Measurements from ENCODE around the gene SYT10.
"Not testable (repeated sequence)": the region's sequence is repeated elsewhere in the genome, so short reads cannot be mapped to it uniquely, and the experiment has no call there.

SYT10 gene

DNA sequence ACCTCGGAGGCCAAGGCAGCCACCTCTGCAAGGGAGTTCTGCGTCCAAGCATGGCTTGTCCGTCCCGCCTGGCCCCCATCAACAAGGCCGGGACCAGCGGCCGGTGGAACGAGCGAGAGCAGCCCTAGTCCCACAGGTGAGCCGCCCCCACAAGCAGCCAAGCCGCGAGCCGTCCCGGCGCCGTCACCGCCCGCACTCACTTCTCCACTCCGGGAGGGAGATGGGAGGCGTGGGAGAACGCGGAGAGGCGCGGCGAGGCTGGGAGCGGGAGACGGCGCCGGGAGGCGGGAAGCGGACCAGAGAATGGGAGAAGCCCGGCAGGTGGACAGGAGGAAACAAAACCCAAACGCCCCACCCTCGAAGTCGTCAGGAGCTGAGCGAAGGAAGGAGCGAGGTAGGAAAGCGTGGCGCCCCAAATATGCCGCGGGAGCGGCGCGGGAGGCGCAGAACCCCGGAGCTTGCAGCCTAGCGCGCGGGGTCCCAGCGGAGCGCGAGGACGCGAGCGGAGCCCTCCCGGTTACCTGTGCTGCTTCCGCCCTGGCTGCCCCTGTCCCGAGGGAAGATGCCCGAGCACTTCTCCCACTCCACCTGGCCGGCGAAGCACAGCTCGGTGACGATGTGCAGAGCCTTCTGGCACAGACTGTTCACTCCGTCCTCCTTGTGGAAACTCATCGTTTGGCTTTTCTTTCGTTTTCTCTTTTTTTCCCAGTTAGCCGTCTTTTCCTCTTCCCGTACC lies 600 bp downstream of the SYT10 start:
- DNase-seq (ENCODE audit: low read depth, low spot score): no peak
- H3K27ac ChIP-seq (ENCODE audit: low read length): no peak overlapping the region
- no CpG with 5 or more reads among the region's 68 CpGs for WGBS (ENCODE audit: insufficient coverage, insufficient read length)
- H3K4me3 ChIP-seq (ENCODE audit: low read length): peak overlapping the region; percentile 56
- no peaks in the 10 kb centered on the region for H3K36me3 ChIP-seq (ENCODE audit: control insufficient read depth, insufficient read depth, low read length)
- peaks cover 11% of the 10 kb centered on the region; the same call in 1 of the 2 replicates for H3K27me3 ChIP-seq (ENCODE audit: control insufficient read depth, insufficient read depth, low read length)
- H3K9me3 ChIP-seq (ENCODE audit: control insufficient read depth, insufficient read depth, low read length): no peaks in the 10 kb centered on the region
- no peaks in the 10 kb centered on the region for H3K4me1 ChIP-seq (ENCODE audit: control insufficient read depth, insufficient read depth, low read length)

DNA sequence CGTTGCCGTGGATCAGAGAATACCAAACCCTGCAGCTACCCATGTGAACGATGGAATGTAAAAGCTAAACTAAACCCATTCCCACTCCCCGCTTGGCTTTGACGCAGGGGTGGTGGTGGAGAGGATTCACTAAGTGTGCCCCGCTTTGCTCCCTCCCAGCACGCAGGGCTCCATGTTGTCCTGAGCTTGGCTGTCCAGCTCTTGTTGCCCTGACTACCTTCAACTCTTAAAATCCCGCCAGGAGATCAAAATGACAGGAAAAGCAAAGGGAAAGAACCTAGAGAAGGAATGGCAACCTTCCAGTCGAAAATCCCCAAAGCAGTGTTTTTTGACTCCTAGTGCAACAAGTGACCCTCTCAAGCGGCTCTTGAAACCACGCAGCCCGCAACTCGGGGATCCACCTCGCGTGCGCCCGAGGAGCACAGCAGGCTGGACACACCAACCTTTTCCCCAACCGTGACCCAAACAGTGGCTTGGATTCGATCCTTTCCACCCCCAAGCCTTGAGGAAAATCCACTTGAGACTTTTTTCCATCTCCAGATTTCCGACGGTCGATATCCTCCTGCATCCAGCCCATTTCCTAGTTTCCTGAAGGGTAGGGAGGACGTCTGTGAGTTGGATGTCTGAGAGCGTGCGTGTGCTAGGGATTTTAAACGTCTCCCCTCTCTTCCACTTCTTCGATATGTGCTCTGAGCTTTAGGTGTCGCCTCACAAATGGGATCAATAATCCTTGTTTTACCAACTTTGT lies 1.4 kb downstream of the SYT10 start:
- no peaks in the 10 kb centered on the region for H3K4me1 ChIP-seq (ENCODE audit: control insufficient read depth, insufficient read depth, low read length)
- DNase-seq (ENCODE audit: low read depth, low spot score): no peak
- H3K4me3 ChIP-seq (ENCODE audit: low read length): peak overlapping the region; percentile 56; the same call in 1 of the 2 replicates
- H3K36me3 ChIP-seq (ENCODE audit: control insufficient read depth, insufficient read depth, low read length): no peaks in the 10 kb centered on the region
- H3K27ac ChIP-seq (ENCODE audit: low read length): no peak overlapping the region
- no CpG with 5 or more reads among the region's 28 CpGs for WGBS (ENCODE audit: insufficient coverage, insufficient read length)
- no peaks in the 10 kb centered on the region for H3K9me3 ChIP-seq (ENCODE audit: control insufficient read depth, insufficient read depth, low read length)
- H3K27me3 ChIP-seq (ENCODE audit: control insufficient read depth, insufficient read depth, low read length): peaks cover 11% of the 10 kb centered on the region; the same call in 1 of the 2 replicates

DNA sequence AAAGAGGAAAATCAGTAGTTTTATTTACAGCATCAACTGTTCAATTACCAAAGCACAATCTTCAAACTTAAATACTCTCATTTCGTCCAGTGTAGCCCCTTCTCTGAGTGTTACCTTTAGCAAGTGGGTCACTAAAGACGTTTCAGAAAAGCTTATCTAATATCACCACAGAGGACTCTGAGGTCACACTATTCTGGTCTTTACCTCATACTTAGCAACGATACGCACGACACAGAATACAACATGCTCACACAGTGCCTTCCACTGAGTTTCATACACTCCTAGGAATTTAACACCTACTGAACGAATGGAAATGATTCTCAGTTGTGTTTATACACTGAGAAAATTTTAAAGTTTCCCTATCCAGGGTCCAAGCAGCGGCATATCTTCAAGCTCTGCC lies 2.0 kb downstream of the SYT10 start:
- no peak overlapping the region for H3K4me3 ChIP-seq (ENCODE audit: low read length)
- peaks cover 11% of the 10 kb centered on the region; the same call in 1 of the 2 replicates for H3K27me3 ChIP-seq (ENCODE audit: control insufficient read depth, insufficient read depth, low read length)
- H3K36me3 ChIP-seq (ENCODE audit: control insufficient read depth, insufficient read depth, low read length): no peaks in the 10 kb centered on the region
- H3K9me3 ChIP-seq (ENCODE audit: control insufficient read depth, insufficient read depth, low read length): no peaks in the 10 kb centered on the region
- no peaks in the 10 kb centered on the region for H3K4me1 ChIP-seq (ENCODE audit: control insufficient read depth, insufficient read depth, low read length)
- no peak overlapping the region for H3K27ac ChIP-seq (ENCODE audit: low read length)
- no CpG with 5 or more reads among the region's 7 CpGs for WGBS (ENCODE audit: insufficient coverage, insufficient read length)
- DNase-seq (ENCODE audit: low read depth, low spot score): no peak

DNA sequence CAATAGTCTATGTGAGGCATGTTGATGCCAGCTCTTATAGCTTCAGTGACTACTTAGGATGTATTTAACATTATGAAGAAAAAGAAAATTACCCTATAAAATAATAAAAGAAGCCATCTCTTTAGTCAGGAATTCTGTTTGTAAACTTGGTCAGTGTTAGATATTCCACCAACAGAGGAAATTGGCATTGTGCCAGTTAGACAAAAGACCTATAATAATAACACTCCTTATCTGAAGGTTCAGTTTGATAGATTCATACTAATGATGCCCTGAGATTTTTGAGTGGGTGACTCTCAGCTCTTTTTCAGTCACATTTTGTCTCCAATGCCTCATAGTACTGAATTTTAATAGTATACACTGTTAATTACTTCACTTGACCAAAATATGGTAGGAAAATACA lies 6.6 kb downstream of the SYT10 start:
- H3K9me3 ChIP-seq (ENCODE audit: control insufficient read depth, insufficient read depth, low read length): no peaks in the 10 kb centered on the region
- H3K36me3 ChIP-seq (ENCODE audit: control insufficient read depth, insufficient read depth, low read length): no peaks in the 10 kb centered on the region
- DNase-seq (ENCODE audit: low read depth, low spot score): no peak
- H3K27ac ChIP-seq (ENCODE audit: low read length): no peak overlapping the region
- no peaks in the 10 kb centered on the region for H3K4me1 ChIP-seq (ENCODE audit: control insufficient read depth, insufficient read depth, low read length)
- no peak overlapping the region for H3K4me3 ChIP-seq (ENCODE audit: low read length)
- H3K27me3 ChIP-seq (ENCODE audit: control insufficient read depth, insufficient read depth, low read length): peaks cover 2% of the 10 kb centered on the region; the same call in 1 of the 2 replicates

DNA sequence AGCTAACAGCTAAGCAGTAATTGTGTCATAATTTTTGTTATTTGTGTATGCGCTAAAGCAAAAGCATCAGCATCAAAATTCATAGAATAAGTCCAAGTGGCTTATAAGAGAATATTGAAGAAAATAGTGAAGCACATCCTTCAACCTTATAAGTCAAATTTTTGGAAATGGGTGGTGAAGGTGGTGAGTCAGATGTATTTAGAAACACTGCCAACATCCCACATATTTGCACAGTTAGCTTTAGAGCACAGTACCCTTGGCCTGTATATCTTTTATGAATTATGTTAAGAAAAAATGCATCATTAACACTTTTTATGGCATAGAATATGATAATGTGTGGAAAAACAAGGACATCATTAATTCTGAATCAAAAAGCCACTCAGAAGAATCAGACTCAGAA lies 8.0 kb downstream of the SYT10 start:
- no peak for DNase-seq (ENCODE audit: low read depth, low spot score)
- no CpG with 5 or more reads among the region's 1 CpG for WGBS (ENCODE audit: insufficient coverage, insufficient read length)
- H3K27ac ChIP-seq (ENCODE audit: low read length): no peak overlapping the region
- no peaks in the 10 kb centered on the region for H3K27me3 ChIP-seq (ENCODE audit: control insufficient read depth, insufficient read depth, low read length)
- H3K9me3 ChIP-seq (ENCODE audit: control insufficient read depth, insufficient read depth, low read length): no peaks in the 10 kb centered on the region
- no peaks in the 10 kb centered on the region for H3K4me1 ChIP-seq (ENCODE audit: control insufficient read depth, insufficient read depth, low read length)
- no peaks in the 10 kb centered on the region for H3K36me3 ChIP-seq (ENCODE audit: control insufficient read depth, insufficient read depth, low read length)
- H3K4me3 ChIP-seq (ENCODE audit: low read length): no peak overlapping the region

DNA sequence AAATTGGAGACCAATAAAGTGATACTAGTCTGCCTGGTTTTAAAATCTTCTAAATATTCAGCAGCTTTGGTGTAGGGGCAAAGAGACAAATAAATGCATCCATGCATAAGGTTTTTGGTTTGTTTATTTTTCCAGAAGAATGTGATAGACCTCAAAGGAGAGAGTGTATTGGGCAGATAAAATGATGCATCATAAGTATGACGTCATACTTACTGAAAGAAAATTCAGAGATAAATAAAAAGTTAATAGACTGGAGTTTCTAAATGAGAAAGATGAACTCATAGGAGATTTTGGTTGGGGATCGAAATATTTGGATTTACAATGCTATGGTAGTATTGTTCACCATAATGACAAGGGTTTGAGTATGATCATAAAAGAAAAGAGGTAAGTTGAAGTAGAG lies 10.2 kb downstream of the SYT10 start:
- Histone ChIP-seq H3K9me3 (ENCODE audit: control insufficient read depth, insufficient read depth, low read length) (no peaks in the 10 kb centered on the region), H3K4me1 (ENCODE audit: control insufficient read depth, insufficient read depth, low read length) (no peaks in the 10 kb centered on the region), H3K4me3 (ENCODE audit: low read length) (no peak overlapping the region), H3K27me3 (ENCODE audit: control insufficient read depth, insufficient read depth, low read length) (no peaks in the 10 kb centered on the region), H3K27ac (ENCODE audit: low read length) (no peak overlapping the region), H3K36me3 (ENCODE audit: control insufficient read depth, insufficient read depth, low read length) (no peaks in the 10 kb centered on the region)
- DNase-seq (ENCODE audit: low read depth, low spot score): no peak
- WGBS (ENCODE audit: insufficient coverage, insufficient read length): 100% methylated on average over 1 of the region's 2 CpGs

DNA sequence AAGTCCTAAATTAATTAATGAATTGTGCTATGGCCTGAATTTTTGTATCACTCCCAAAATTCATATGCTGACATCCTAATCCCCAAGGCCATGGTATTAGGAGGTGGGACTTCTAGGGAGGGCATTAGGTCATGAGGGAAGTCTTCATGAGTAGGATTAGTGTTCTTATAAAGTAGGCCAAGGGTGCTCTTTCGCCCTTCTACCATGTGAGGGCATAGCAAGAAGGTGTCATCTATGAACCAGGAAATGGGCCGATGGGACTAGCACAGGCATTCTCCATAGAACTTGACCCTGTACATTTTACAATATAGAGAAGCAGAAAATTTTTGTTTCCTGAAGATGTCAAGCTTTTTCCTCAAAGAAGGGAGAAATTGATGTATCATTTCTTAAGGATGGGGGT lies 12.5 kb downstream of the SYT10 start:
- Histone ChIP-seq H3K9me3 (ENCODE audit: control insufficient read depth, insufficient read depth, low read length) (no peaks in the 10 kb centered on the region), H3K27me3 (ENCODE audit: control insufficient read depth, insufficient read depth, low read length) (no peaks in the 10 kb centered on the region), H3K36me3 (ENCODE audit: control insufficient read depth, insufficient read depth, low read length) (no peaks in the 10 kb centered on the region), H3K4me1 (ENCODE audit: control insufficient read depth, insufficient read depth, low read length) (no peaks in the 10 kb centered on the region), H3K4me3 (ENCODE audit: low read length) (no peak overlapping the region), H3K27ac (ENCODE audit: low read length) (no peak overlapping the region)
- no peak for DNase-seq (ENCODE audit: low read depth, low spot score)
- WGBS (ENCODE audit: insufficient coverage, insufficient read length): no CpG with 5 or more reads among the region's 2 CpGs

DNA sequence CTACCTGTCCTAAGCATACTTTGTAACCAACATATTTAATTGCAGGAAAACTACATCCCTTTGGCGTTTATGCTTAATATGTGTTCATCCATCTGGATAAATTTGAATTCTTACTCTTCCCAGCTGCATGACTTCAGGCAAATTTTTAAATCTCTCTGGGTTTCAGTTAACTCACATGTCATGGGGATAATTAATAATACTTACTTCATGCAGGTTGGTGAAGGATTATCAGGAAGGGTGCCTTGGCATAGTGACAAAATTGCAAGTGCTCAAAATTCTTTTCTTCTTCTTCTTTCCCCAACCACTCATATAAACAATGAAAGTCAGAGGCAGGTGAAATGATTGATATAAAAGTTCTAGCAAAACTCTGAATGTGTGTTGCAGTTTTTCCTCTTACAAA lies 15.9 kb downstream of the SYT10 start:
- H3K36me3 ChIP-seq (ENCODE audit: control insufficient read depth, insufficient read depth, low read length): no peaks in the 10 kb centered on the region
- no peaks in the 10 kb centered on the region for H3K27me3 ChIP-seq (ENCODE audit: control insufficient read depth, insufficient read depth, low read length)
- DNase-seq (ENCODE audit: low read depth, low spot score): no peak
- no peaks in the 10 kb centered on the region for H3K4me1 ChIP-seq (ENCODE audit: control insufficient read depth, insufficient read depth, low read length)
- no peak overlapping the region for H3K4me3 ChIP-seq (ENCODE audit: low read length)
- whole genome bisulfite sequencing (ENCODE audit: insufficient coverage, insufficient read length): no CpG with 5 or more reads among the region's 1 CpG
- H3K27ac ChIP-seq (ENCODE audit: low read length): no peak overlapping the region
- H3K9me3 ChIP-seq (ENCODE audit: control insufficient read depth, insufficient read depth, low read length): no peaks in the 10 kb centered on the region

DNA sequence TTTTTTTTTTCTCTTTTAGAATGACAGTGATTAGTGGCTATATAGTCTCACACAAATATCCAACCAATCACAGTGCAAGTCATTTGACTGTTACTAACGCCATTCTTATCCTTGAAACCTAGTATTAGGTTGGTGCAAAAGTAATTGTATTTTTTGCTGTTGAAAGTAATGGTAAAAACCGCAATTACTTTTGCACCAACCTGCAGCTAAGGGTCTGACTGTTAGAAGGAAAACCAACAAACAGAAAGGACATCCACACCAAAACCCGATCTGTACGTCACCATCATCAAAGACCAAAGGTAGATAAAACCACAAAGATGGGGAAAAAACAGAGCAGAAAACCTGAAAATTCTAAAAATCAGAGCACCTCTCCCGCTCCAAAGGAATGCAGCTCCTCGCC lies 27.2 kb downstream of the SYT10 start:
- H3K27ac ChIP-seq (ENCODE audit: low read length); H3K36me3 ChIP-seq (ENCODE audit: control insufficient read depth, insufficient read depth, low read length); H3K4me1 ChIP-seq (ENCODE audit: control insufficient read depth, insufficient read depth, low read length); H3K27me3 ChIP-seq (ENCODE audit: control insufficient read depth, insufficient read depth, low read length); DNase-seq (ENCODE audit: low read depth, low spot score); H3K4me3 ChIP-seq (ENCODE audit: low read length); H3K9me3 ChIP-seq (ENCODE audit: control insufficient read depth, insufficient read depth, low read length): not testable (repeated sequence)
- WGBS (ENCODE audit: insufficient coverage, insufficient read length): no CpG with 5 or more reads among the region's 6 CpGs

DNA sequence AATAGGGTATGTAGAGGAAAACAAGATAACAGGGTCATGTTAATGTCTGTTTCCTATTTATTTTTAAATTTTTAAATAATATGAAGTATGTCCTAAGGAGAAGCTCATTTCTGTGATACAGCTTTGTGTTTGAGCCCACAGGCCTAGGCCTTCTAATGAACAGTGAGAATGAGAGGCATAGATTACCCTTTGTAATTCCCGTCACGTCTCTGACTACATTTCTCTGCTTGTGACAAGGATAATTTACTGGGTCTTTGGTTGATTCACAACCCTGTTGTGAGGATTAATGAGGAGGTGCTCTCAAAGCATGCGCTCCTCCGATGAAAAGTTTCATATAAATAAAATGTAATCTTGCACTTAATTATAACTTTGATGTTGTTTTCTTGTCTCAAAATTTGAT lies 56.1 kb downstream of the SYT10 start:
- Histone ChIP-seq H3K9me3 (ENCODE audit: control insufficient read depth, insufficient read depth, low read length) (no peaks in the 10 kb centered on the region), H3K4me3 (ENCODE audit: low read length) (no peak overlapping the region), H3K27ac (ENCODE audit: low read length) (no peak overlapping the region), H3K4me1 (ENCODE audit: control insufficient read depth, insufficient read depth, low read length) (no peaks in the 10 kb centered on the region), H3K36me3 (ENCODE audit: control insufficient read depth, insufficient read depth, low read length) (no peaks in the 10 kb centered on the region), H3K27me3 (ENCODE audit: control insufficient read depth, insufficient read depth, low read length) (no peaks in the 10 kb centered on the region)
- WGBS (ENCODE audit: insufficient coverage, insufficient read length): no CpG with 5 or more reads among the region's 4 CpGs
- no peak for DNase-seq (ENCODE audit: low read depth, low spot score)

DNA sequence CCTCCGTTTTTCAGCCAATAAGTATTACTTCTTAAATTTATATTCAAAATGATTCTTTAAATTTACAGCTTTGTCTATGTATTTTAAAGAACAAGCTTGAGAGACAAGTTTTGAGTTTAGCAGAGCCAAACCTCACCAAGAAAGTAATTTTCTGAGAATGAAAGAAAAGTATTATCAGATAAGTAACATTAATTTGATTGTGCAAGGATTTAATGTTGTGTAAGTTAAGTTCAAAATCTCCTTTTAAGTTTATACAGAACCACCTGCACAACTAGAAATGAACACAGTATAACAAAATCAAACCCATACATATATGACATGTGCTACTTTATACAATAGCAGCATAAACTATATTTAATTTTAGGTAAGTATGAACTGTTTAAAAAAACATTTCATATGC lies 63.5 kb downstream of the SYT10 start:
- H3K36me3 ChIP-seq (ENCODE audit: control insufficient read depth, insufficient read depth, low read length): no peaks in the 10 kb centered on the region
- H3K9me3 ChIP-seq (ENCODE audit: control insufficient read depth, insufficient read depth, low read length): no peaks in the 10 kb centered on the region
- no peak for DNase-seq (ENCODE audit: low read depth, low spot score)
- no peak overlapping the region for H3K27ac ChIP-seq (ENCODE audit: low read length)
- no CpG with 5 or more reads among the region's 1 CpG for WGBS (ENCODE audit: insufficient coverage, insufficient read length)
- H3K27me3 ChIP-seq (ENCODE audit: control insufficient read depth, insufficient read depth, low read length): no peaks in the 10 kb centered on the region
- no peak overlapping the region for H3K4me3 ChIP-seq (ENCODE audit: low read length)
- no peaks in the 10 kb centered on the region for H3K4me1 ChIP-seq (ENCODE audit: control insufficient read depth, insufficient read depth, low read length)

Measured in iPS DF 6.9 (cell line).